ENCODE results near the gene CLSTN1.

Gene CLSTN1

DNA sequence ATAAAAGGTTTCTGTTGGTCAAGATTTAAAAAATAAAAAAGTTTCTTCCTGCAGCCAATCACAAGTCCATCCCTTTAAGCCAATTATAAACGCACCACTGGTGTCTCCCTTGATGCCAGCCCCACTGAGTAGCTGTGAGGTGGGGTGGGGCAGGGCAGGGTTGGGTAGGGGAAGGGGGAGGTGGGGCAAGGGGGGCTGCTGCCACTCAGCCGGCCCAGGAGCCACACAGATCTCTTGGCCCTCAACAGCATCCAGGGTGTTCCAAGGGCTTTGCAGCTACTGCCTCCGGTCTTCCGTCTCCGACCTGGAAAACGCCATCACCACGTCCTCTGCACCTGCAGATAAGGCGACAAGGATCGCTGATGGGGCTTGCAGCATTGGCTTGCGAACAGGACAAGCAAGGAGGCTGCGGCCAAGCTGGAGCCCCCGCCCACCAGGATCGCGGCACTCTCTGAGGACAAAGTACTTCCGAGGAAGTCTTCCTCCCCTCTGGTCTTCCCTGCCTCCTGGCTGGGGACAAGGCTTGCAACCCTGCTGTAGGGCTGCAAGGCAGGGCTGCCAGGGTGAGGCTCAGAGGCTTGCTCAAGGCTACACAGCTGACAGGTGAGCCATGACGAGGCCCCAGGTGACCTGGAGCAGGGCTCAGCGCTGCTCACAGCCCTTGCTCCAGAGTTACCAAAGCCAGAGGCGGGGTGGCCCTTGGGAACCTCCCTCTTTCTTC is 26.8 kb upstream of the CLSTN1 start:
- no peak for DNase-seq

DNA sequence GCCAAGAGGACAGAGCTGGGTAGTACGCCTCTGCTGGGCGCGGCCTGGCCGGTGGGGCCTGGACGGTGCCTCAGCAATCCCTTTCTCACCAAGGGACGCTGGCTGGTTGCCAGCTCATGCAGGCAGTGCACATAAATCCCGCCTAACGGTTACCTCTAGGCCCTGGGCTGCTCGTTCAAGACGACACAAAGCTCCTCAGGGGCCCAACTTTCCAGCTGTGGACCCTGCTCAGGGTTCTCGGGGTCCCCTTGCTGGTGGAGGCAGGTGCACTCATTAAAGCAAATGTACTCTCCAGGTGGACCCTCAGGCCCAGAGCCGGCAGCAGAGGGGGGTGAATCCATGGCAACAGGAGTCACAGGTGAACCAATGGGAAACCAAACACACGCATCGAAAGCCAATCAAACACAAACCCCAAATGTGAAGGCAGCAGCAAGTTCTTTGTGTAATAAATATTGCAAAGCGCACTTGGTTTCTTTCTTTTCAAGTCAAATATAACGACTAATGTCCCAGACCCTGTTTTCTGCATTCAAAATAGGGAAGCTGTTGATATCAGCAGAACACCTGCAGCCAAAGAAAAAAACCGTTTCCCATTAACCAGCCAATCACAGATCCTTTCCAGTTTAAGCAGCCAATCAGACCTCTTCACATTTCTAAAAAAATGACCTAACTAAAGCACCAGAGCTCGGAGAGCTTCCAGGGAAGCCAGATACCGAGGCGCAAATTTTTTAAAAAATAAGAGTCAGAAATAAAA is 26.1 kb upstream of the CLSTN1 start:
- peak; percentile 97 for DNase-seq

DNA sequence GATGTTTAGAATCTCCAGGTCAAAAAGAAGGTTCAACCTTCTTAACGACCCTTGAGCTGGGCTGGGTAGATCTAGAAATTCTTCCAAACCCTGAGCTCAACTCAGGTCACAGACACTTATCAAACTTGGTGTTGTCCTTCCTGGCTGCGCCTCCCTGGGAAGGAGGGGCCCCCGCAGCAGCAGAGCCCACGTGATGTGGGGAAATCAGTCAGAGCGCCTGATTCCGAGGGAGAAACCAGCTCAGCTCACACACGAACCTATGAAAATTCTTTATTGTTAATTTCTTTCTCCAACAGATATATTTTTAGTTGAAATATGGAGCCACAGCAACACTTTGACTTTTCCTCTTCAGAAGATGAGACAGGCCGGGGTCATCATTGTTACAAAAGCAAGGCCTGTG is 24.3 kb upstream of the CLSTN1 start:
- no peak for DNase-seq

DNA sequence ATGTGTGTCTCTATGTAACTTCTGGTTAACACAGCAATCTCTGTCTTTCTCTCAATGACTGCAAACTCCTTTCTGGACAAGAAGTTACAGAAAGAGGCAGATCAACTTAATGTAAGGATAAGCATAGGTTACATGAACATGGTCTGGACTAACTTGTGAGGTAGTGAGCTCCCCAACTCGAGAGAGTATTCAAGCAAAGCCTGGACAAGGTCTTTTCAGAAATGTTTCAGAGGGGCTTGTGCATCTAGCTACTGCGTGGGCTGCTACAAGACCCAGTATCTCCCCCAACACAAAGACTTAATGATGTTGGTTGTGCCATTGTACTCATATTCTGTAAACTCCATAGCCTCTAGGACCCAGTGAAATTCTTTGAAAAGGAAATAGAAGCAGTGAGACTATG is 23.5 kb upstream of the CLSTN1 start:
- no peak for DNase-seq

DNA sequence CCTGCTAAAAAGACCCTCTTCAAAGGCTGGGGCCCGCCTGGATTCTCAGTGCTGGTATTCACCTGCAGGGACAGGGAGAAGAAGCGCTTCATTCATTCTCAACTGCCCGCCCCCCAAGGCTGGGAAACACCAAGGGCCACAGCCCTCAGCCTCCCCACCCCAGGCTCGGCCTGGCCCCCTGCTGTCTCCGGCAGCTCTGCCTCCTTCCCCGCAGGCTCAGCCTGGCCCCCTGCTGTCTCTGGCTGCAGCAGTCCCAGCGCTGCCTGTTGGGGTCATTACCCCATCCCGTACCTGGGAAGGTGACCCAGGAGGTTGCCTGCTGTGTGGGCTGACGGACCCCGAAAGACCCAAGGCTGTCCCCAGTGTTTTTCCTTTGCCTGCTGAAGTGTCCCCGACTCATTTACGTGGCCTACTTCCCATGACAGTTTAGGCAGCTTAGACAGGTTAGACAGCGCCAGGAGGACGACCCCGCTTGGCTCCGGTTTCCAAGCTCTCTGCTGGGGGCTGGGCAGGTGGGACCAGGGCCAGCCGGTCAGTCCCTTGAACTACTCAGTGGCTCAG is 22.9 kb upstream of the CLSTN1 start:
- DNase-seq: no peak

DNA sequence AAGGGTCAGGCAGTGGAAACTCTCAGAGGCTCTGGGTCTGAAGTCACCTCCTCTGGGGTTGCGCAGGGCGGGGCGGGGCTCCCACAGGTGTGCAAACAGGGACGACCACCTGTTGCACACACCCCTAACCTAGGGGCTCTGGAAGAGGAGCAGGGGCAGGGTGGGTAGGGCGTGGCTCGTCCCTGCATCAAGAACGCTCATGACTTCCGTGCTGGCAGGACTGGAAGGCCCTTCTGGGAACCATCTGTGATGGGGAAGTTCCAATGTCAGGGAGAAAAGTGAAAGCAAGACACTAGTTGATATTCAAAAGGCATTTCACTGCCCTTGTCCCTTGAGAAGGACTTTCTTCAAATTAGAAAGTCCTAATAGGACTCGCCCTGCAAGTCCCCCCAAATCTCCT is 22.1 kb upstream of the CLSTN1 start:
- no peak for DNase-seq

DNA sequence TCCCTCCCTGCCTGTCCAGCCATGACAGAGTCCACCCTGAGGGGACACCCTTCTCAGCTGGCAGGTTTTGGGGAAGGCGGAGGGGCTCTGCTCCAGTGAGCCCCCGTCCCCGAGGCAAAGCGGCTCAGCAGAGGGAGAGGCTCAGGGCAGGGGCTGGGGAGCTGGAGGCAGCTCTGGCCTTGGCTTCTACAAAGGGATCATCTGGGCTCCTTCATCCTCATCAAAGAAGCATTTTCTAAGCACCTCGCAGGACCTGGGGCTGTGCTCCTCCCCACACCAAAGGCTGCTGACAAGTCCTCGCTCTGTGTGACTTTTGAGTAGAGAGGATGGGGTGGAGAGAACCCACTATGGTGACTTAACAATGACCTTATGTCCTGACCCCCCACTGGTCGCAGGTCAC is 21.0 kb upstream of the CLSTN1 start:
- DNase-seq: no peak

DNA sequence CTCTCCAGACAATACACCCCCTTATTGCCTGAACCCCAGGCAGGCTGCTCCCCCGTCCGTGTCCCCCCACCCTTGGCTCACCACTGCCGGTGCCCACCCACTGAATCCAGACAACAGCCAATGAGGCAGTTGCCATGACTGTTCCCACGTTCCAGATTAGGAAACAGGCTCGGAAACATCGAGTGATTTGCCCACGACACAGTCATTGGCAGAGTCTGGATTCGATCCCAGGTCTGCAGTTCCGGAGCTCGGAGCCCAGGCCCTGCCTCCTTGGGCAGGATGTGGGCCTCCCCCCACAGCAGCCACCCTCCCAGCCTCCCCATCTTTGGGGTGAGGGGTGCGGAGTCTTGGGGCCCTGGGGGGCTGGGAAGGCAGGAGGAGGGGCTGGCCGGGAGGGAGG is 20.3 kb upstream of the CLSTN1 start:
- DNase-seq: no peak

DNA sequence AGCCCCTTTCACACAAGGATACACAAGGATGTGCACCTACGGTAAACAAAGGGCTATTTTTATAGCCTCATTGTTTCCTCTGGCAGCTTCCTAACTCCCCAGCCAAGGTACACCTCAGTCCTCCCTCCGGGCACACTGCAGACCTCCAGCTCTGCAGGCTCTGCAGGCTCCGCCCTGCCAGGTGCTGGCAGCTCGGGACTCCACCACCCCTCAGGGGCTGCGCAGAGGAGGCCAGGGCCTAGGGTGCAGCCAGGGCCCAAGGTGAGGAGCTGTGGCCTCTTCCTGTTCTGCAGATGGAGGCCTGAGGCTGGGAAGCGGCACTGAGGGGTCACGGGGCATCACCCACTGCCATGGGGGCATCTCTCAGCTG is 19.8 kb upstream of the CLSTN1 start:
- peak; percentile 99 for DNase-seq

DNA sequence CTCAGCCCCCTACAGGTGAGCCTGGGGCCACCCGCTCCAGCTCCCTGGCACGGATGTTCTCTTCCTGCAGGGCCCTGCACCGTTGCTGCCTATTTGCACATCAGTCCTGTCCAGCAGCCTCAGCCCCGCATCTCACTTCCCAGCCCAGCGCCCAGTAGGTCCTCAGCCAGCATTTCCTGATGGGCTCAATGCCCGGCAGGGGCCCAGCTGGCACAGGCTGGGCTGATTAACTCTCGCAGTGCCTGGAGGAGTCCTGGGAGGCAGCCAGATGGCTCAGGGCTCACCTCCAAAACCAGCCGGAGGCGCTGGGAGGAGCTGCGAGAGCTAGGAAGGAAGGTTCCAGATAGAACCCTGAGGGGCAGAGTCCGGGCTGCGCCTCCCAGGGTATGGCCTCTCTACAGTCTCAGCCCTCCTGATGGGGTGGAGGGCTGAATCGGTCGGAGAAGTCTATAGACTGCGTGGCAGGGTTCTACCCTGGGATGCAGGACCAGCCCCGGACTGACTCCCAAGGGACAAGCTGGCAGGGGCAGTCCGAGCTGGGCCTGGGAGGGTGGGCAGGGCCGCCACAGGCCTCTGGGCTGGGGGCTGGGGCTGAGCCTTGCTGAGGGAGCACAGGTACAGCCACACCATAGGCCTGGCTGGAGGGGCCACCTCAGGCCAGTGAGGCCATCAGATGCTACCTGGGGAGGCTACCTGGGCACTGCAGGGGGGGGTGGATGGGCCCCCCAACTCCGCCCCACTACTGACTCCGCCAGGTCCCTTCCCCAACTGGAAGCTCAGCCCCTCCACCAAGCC is 19.2 kb upstream of the CLSTN1 start:
- DNase-seq: no peak

DNA sequence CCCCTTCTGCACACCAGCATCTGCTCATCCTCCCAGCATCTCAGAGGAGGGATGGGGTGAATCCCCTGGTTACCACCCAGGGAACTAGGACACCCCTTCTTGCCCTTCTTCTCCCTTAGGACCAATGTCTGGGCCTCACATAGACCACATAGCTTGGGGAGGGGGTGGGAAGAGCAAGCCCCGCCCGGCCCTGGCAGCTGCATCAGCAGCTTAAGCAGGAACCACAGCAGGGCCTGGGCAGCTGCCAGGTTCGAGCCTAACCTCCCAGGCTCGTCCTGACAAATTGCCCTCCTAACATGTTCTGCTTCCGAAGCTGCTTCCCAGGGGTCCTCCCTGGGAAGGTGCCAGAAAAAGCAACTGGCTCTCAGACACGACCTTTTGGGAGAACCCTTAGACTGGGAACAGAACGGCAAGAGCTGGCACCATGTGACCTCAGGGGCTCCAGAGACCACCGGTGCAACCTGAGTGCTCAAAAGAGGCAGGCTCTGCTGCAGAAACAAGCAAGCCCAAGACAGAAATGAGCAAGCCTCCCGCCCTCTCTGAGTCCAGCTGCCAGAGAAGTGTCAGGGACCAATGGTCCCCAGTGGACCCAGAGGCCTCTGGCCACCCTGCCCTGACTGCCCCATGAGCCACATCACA is 18.4 kb upstream of the CLSTN1 start:
- no peak for DNase-seq

DNA sequence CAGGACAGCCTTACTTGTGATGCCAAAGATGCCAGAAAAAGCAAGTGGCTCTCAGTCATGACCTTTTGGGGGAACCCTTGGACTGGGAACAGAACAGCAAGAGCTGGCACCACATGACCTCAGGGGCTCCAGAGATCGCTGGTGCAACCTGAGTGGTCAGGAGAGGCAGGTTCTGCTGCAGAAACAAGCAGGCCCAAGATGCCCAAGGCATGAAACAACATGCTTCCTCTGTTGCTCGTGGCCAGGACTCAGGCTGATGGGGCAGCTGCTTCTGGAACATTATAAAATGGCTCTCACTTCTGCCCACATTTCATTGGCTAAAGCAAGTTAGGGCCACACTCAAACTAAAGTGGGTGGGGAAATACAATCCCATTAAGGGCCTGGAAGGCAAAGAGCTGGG is 17.7 kb upstream of the CLSTN1 start:
- DNase-seq: no peak

DNA sequence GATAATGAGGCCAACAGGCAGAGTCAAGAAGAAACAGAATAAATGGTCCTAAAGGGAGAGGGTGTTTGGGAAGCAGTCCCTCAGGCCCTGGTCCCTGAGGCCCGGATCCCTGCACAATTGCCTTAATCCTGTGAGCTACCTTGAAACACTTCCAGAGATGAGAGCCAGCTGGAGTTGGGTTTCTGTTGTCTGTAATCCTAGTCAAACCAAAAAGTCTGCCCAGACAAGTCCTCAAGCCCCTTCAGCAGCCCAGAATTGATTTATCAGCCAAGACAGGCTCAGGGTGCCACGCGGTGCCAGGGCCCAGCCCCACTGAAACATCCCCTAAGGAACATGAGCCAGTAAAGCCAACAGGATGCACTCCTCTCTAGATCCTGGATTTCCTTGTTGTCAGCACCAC is 16.4 kb upstream of the CLSTN1 start:
- peak; percentile 70 for DNase-seq

DNA sequence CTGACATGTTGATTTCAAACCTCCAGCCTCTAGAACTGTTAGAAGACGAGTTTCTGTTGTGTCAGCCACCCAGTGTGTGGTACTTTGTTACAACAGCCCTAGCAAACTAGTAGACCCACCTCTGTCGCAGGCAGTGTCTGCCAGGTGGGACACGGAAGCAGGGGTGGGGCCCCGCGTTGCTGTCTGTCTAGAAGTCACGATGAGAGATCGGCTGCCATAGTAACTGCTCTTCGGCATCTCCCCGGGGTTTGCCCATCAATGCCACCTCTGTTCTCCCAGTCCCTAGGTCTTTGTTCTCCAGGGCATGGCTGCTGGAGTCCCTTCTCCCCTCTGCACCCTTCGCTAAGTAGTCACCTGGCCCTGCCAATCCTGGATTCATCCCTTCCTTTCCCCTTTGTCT is 15.2 kb upstream of the CLSTN1 start:
- DNase-seq: no peak

DNA sequence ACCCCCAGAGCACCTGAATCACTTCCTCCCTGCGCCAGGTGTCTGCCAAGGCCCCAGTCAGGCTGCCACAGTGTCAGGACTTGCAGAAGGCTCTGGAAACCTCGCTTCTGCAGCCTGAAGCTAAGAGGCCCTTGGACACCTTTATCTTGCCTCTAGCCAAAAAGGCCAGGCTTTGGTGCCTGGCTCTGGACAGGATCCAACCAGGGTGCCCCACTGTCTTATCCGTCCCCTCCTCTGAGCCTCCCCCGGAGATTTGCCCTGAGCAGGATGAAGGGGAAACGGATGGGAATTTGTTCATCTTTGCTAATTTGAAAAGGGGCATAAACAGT is 12.8 kb upstream of the CLSTN1 start:
- peak; percentile 92 for DNase-seq

DNA sequence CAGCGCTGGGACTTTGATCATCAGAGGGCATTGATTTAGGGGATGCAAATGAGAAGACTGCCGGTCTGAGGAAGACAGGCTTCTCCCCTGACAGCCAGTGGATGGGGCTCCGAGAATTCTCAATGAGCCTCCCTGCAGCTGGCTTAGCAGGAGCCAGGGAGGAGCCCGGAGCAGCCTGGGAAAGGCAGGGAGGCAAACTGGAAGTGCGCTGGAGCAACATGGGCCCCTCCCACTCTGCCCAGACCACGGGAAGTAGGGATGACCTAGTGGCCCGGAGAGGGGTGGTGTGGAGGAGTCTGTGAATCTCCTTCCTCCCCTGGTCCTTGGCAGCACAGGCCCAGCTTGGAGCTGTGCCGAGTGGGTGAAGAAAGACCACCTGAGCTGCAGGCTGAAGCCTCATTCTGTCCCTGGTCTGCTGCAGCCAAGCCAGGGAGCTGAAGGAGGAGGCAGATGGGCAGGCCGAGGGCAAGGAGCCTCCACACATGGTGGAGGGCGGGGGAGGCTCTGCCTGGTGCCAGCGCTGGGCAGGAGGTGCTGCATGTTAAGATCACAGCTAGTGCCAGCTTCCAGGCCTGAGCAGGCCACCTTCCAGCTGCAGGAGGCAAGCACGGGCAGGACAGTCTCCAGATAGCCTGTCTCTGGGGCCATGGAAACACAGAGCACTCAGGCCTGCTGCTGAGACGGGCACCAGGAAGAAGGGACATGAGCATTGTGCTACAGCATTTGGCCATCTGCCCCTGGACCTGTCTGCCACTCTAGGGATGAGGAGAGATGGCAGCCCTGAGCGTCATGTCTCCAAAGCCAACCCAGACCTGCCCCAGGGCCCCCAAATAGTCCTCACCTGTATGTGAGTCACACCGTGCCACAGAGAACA is 12.2 kb upstream of the CLSTN1 start:
- peak; percentile 97 for DNase-seq

DNA sequence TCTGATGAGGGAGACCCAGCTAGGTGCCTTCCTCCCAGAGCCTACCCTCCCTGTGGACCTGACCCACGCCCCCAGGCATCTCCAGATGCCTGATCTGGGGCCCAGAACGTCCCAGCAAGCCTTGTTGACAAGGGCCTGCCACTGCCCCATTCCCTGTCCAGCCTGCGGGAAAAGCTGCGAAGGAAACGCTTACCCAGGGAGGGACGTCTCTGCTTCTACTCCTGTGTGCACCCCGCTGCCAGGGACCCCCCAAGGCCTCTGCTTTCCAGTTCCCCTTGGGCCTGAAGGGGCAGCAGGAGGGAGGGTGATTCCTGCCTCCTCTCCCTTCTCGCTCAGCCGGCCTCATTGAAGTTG is 11.6 kb upstream of the CLSTN1 start:
- DNase-seq: no peak

DNA sequence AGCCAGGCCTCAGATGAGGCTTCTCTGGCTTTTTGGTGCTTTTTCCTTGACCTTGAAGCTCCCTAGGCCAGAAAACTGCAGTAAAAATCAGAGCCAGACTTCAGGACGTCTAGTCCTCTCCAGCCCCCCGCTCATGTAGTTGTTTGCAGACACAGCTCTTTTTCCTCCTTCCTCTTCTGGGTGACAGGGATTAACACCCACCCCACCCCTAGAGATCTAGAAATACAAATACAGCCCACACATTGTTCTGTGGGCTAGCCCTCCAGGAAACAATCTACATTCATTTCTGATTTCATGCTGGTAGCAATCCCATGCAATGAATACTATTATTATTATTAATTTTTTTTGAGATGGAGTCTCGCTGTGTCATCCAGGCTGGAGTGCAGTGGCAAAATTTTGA is 9.9 kb upstream of the CLSTN1 start:
- DNase-seq: no peak

DNA sequence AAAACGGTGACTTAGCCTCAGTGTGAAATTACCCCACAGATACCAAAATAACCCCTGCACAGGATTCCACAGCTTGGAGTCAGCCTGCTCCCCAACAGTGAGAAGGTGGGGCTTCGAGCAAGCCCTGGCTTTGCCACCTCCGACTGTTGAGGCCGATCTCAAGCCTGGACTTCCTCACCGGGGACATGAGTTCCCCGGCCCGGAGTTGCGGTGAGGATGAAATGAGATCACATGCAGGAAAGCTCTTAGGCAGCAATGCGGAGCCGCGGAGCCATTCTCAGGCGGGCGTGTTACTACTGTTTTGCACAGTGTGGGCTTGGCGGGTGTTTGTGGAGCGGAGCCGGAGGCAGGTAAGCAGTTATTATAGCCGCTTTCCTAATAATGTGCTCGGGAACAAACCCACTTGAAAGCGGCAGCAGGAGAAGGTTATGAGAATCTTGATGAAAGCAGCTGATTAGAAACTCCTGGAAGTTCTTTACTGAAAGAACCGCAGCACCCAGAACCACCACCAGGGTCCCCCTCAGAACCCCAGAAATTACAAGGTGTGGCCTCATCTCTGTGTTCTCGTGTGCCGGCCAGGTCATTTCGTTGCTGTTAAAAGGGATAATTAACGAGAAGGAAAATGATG is 3.9 kb upstream of the CLSTN1 start:
- DNase-seq: peak; percentile 85

DNA sequence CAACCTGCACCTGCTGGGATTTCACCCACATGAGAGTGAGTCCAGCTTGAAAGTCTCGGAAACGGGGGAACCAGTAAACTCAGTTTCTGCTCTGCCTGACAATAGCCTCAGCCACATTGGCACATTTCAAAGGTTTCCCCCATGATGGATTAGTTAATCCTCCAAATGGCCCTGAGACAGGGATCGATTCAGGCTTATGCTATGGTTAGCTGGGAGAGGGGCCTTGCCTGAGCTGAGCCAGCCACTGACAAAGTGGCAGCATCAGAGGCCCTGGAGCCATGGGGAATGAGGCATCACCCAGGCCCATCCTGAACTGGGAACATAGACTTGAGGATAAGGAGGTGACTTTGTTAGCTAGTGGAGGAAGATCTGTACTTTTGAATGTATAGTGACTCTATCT is 2.9 kb upstream of the CLSTN1 start:
- DNase-seq: no peak

DNA sequence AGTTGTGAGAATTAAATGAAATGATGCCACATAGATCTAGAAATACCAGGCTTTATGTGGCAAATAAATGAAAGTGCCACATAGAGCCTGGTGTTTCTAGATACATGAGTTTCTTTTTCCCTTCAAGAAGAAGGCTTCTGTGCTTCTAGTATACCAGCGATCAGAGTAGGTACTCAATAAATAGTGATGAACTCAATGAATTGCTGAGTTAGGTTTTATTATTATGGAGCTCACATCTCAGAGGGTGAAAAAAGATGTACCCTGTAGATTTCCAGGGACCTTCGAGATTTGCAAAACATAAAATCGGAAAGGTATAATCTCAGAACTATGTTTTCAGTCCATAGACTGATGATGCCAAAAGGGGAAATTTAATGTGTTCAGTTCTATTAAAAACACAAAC is 2.3 kb upstream of the CLSTN1 start:
- DNase-seq: no peak
